WTC11 (cell line): ENCODE measurements around the gene IPO13. TPM values are rescaled to one million over a fixed set of nuclear protein-coding genes. Genes with fewer than 3 reads are reported as not detected.

ENCODE experiments used
- ATAC-seq: fragments of 200-7000 bp; cut with Tn5 transposase; 2 replicates; pipeline ENCODE4 v1.10.0; 2021; ENCODE audit warnings: mild to moderate bottlenecking, moderate library complexity
- CTCF ChIA-PET: fragments of 300-600 bp; sonication (Branson Sonifier 250); formaldehyde crosslinking; loops from one replicate; lab custom pipeline; 2021; ENCODE audit warnings: antibody characterized with exemption; lab: Charles Lee
- POLR2A ChIA-PET: fragments of 350-600 bp; sonication (Branson Sonifier 250); formaldehyde crosslinking; loops from one replicate; lab custom pipeline; 2021; ENCODE audit warnings: antibody characterized with exemption; lab: Charles Lee
- DNase-seq: peaks from one replicate; pipeline ENCODE4 v3.0.0; 2021; ENCODE audit warnings: low spot score
- H3K27ac Mint-ChIP-seq: 2 replicates; pipeline ENCODE4 v1.8.0; 2021; ENCODE audit warnings: mixed read lengths
- H3K27me3 Mint-ChIP-seq: 2 replicates; pipeline ENCODE4 v1.8.0; 2021; ENCODE audit warnings: low read depth, mild to moderate bottlenecking, moderate library complexity, mixed read lengths
- H3K36me3 Mint-ChIP-seq: 2 replicates; pipeline ENCODE4 v1.8.0; 2021; ENCODE audit warnings: mixed read lengths
- H3K4me1 Mint-ChIP-seq: 2 replicates; pipeline ENCODE4 v1.8.0; 2022; ENCODE audit warnings: mixed read lengths
- H3K4me3 Mint-ChIP-seq: 2 replicates; pipeline ENCODE4 v1.8.0; 2021; ENCODE audit warnings: mild to moderate bottlenecking, moderate library complexity, mixed read lengths
- H3K9me3 Mint-ChIP-seq: 2 replicates; pipeline ENCODE4 v1.8.0; 2021; ENCODE audit warnings: mixed read lengths
- ATF1 ChIP-seq: sonication (generic); formaldehyde crosslinking; IDR thresholded peaks from 2 replicates; pipeline ENCODE4 v1.8.1; 2023; ENCODE audit warnings: mild to moderate bottlenecking, moderate library complexity, missing genetic modification reagents
- ESRRA ChIP-seq: sonication (generic); formaldehyde crosslinking; IDR thresholded peaks from 2 replicates; pipeline ENCODE4 v1.8.1; 2022; ENCODE audit warnings: mild to moderate bottlenecking, missing genetic modification reagents, borderline replicate concordance
- FOXP1 ChIP-seq: sonication (generic); formaldehyde crosslinking; IDR thresholded peaks from 2 replicates; pipeline ENCODE4 v1.8.0; 2022; ENCODE audit warnings: missing genetic modification reagents, mild to moderate bottlenecking, moderate library complexity, borderline replicate concordance
- GTF2I ChIP-seq: fragments of 250-450 bp; sonication (Bioruptor Pico); conservative IDR thresholded peaks from 2 replicates; pipeline ENCODE4 v1.4.0; 2021; ENCODE audit warnings: mild to moderate bottlenecking
- IRF2 ChIP-seq: sonication (generic); formaldehyde crosslinking; IDR thresholded peaks from 2 replicates; pipeline ENCODE4 v1.8.0; 2022; ENCODE audit warnings: low read depth, missing genetic modification reagents, borderline replicate concordance
- MXD4 ChIP-seq: fragments of 250-450 bp; sonication (Bioruptor Pico); IDR thresholded peaks from 2 replicates; pipeline ENCODE4 v1.8.0; 2021; ENCODE audit warnings: mild to moderate bottlenecking, moderate library complexity, borderline replicate concordance
- OVOL2 ChIP-seq: fragments of 250-450 bp; sonication (Bioruptor Pico); IDR thresholded peaks from 2 replicates; pipeline ENCODE4 v1.9.0; 2021; ENCODE audit warnings: mild to moderate bottlenecking, borderline replicate concordance
- RELA ChIP-seq: sonication (generic); formaldehyde crosslinking; IDR thresholded peaks from 2 replicates; pipeline ENCODE4 v1.8.1; 2022; ENCODE audit warnings: missing genetic modification reagents, mild to moderate bottlenecking, borderline replicate concordance
- SMAD3 ChIP-seq: sonication (generic); formaldehyde crosslinking; IDR thresholded peaks from 2 replicates; pipeline ENCODE4 v1.8.0; 2022; ENCODE audit warnings: missing genetic modification reagents, mild to moderate bottlenecking, borderline replicate concordance
- ZBTB21 ChIP-seq: sonication (generic); formaldehyde crosslinking; IDR thresholded peaks from 2 replicates; pipeline ENCODE4 v1.8.1; 2023; ENCODE audit warnings: mild to moderate bottlenecking, missing genetic modification reagents, borderline replicate concordance
- ZNF121 ChIP-seq: sonication (generic); formaldehyde crosslinking; IDR thresholded peaks from 2 replicates; pipeline ENCODE4 v1.8.0; 2023; ENCODE audit warnings: missing genetic modification reagents
- ZNF219 ChIP-seq: sonication (generic); formaldehyde crosslinking; IDR thresholded peaks from 2 replicates; pipeline ENCODE4 v1.8.0; 2023; ENCODE audit warnings: missing genetic modification reagents, mild to moderate bottlenecking, borderline replicate concordance
- ZNF317 ChIP-seq: sonication (generic); formaldehyde crosslinking; IDR thresholded peaks from 2 replicates; pipeline ENCODE4 v1.8.1; 2023; ENCODE audit warnings: low read depth, mild to moderate bottlenecking, moderate library complexity, missing genetic modification reagents, borderline replicate concordance
- total RNA-seq: library from RNA; stranded (reverse); gene quantifications from 3 replicates; pipeline ENCODE4 v1.2.3, GENCODE V29; 2021
- TF ChIP-seq, protein P1 (sequence below): sonication (generic); formaldehyde crosslinking; IDR thresholded peaks from 2 replicates; pipeline ENCODE4 v1.8.1; 2023; ENCODE audit warnings: mild to moderate bottlenecking, missing genetic modification reagents, moderate library complexity
- TF ChIP-seq, protein P2 (sequence below): sonication (generic); formaldehyde crosslinking; IDR thresholded peaks from 2 replicates; pipeline ENCODE4 v1.8.0; 2022; ENCODE audit warnings: mild to moderate bottlenecking, missing genetic modification reagents
- TF ChIP-seq, protein P3 (sequence below): fragments of 250-450 bp; sonication (Bioruptor Pico); conservative IDR thresholded peaks from 2 replicates; pipeline ENCODE4 v1.9.0; 2021; ENCODE audit warnings: mild to moderate bottlenecking
- TF ChIP-seq, protein P4 (sequence below): sonication (generic); formaldehyde crosslinking; IDR thresholded peaks from 2 replicates; pipeline ENCODE4 v1.8.1; 2023; ENCODE audit warnings: mild to moderate bottlenecking, missing genetic modification reagents, borderline replicate concordance
- TF ChIP-seq, protein P5 (sequence below): fragments of 250-450 bp; sonication (Bioruptor Pico); IDR thresholded peaks from 2 replicates; pipeline ENCODE4 v2.1.2; 2022; ENCODE audit warnings: mild to moderate bottlenecking, moderate library complexity
- TF ChIP-seq, protein P6 (sequence below): sonication (generic); formaldehyde crosslinking; IDR thresholded peaks from 2 replicates; pipeline ENCODE4 v1.8.1; 2022; ENCODE audit warnings: low read depth, mild to moderate bottlenecking, moderate library complexity, missing genetic modification reagents, borderline replicate concordance
- TF ChIP-seq, protein P7 (sequence below): fragments of 250-450 bp; sonication (Bioruptor Pico); IDR thresholded peaks from 2 replicates; pipeline ENCODE4 v1.9.0; 2021; ENCODE audit warnings: mild to moderate bottlenecking

Gene IPO13
- total RNA-seq, 1 experiment from 2014 or later: 24.2 TPM

DNA sequence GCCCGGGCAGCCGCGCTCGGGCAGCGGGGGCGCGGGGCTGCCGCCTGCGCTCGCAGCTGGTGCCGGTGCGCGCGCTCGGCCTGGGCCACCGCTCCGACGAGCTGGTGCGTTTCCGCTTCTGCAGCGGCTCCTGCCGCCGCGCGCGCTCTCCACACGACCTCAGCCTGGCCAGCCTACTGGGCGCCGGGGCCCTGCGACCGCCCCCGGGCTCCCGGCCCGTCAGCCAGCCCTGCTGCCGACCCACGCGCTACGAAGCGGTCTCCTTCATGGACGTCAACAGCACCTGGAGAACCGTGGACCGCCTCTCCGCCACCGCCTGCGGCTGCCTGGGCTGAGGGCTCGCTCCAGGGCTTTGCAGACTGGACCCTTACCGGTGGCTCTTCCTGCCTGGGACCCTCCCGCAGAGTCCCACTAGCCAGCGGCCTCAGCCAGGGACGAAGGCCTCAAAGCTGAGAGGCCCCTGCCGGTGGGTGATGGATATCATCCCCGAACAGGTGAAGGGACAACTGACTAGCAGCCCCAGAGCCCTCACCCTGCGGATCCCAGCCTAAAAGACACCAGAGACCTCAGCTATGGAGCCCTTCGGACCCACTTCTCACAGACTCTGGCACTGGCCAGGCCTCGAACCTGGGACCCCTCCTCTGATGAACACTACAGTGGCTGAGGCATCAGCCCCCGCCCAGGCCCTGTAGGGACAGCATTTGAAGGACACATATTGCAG, 10.2 kb upstream of the IPO13 start (continued):
- TF ChIP-seq, protein P1, sequence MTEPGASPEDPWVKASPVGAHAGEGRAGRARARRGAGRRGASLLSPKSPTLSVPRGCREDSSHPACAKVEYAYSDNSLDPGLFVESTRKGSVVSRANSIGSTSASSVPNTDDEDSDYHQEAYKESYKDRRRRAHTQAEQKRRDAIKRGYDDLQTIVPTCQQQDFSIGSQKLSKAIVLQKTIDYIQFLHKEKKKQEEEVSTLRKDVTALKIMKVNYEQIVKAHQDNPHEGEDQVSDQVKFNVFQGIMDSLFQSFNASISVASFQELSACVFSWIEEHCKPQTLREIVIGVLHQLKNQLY: no peak
- TF ChIP-seq, protein P2, sequence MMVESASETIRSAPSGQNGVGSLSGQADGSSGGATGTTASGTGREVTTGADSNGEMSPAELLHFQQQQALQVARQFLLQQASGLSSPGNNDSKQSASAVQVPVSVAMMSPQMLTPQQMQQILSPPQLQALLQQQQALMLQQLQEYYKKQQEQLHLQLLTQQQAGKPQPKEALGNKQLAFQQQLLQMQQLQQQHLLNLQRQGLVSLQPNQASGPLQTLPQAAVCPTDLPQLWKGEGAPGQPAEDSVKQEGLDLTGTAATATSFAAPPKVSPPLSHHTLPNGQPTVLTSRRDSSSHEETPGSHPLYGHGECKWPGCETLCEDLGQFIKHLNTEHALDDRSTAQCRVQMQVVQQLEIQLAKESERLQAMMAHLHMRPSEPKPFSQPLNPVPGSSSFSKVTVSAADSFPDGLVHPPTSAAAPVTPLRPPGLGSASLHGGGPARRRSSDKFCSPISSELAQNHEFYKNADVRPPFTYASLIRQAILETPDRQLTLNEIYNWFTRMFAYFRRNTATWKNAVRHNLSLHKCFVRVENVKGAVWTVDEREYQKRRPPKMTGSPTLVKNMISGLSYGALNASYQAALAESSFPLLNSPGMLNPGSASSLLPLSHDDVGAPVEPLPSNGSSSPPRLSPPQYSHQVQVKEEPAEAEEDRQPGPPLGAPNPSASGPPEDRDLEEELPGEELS (CRISPR knock-in tag): no peak
- no peak for TF ChIP-seq ZNF121 (CRISPR knock-in tag)
- TF ChIP-seq SMAD3 (CRISPR knock-in tag): no peak
- no peak for TF ChIP-seq IRF2
- no peak for TF ChIP-seq MXD4 (CRISPR knock-in tag)
- TF ChIP-seq GTF2I (CRISPR knock-in tag): no peak
- TF ChIP-seq FOXP1: no peak
- TF ChIP-seq ZNF317 (CRISPR knock-in tag): no peak
- no peak for TF ChIP-seq ESRRA (CRISPR knock-in tag)

DNA sequence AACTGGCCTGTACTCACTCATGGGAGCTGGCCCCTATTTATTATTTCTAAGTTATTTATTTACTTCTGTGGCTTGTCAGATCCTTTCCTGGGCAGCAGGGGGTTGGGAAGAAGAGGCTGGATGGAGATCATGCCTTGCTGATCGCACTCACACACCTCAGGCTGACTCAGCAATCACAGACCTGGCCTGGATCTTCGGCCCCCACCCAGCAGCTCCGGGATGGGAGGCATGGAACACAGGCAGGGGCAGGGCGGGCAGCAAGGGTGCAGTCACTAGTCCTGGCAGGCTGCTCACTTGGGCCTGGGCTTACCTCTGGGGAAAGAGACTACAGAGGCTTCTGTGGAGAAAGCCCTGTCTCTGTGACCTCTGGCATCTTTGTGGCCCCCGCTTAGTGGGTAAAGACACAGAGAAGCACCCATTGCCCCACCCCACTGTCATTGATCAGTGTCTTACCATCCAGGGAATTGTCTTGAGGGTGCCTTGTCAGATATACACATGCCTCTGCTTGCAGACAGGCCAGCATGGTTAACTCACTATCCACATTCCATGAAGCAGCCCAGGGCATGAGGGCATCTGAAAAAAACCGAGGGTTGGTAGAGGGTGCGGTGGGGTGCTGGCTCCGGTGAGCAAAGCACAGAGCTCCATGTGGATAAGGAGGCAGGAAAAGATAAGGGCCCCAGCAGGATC, 9.4 kb upstream of the IPO13 start:
- ChIA-PET POLR2A (interaction anchor here (0.9 to 1.5 kb wide), 2 partner anchors 25 to 287 kb away, joined by 3 to 4 read pairs; partner anchors contain the start of gene KDM4A), CTCF (interaction anchor here (0.9 to 11.9 kb wide), 10 partner anchors 10 to 232 kb away, joined by 3 to 992 read pairs (median 8); partner anchors contain the start of genes ATP6V0B, IPO13 and ST3GAL3)
- peaks cover 57% of the 10 kb centered on the region for H3K4me1 Mint-ChIP-seq
- no peak overlapping the region for H3K27ac Mint-ChIP-seq
- peak overlapping the region; percentile 78 for H3K4me3 Mint-ChIP-seq
- DNase-seq: no peak
- peaks cover 8% of the 10 kb centered on the region for H3K27me3 Mint-ChIP-seq
- ATAC-seq: no peak
- no peaks in the 10 kb centered on the region for H3K9me3 Mint-ChIP-seq
- H3K36me3 Mint-ChIP-seq: no peaks in the 10 kb centered on the region
- TF ChIP-seq ZBTB21 (CRISPR knock-in tag) (no peak), RELA (no peak), ZNF219 (no peak), ATF1 (CRISPR knock-in tag) (no peak), OVOL2 (no peak)
- TF ChIP-seq, protein P3, sequence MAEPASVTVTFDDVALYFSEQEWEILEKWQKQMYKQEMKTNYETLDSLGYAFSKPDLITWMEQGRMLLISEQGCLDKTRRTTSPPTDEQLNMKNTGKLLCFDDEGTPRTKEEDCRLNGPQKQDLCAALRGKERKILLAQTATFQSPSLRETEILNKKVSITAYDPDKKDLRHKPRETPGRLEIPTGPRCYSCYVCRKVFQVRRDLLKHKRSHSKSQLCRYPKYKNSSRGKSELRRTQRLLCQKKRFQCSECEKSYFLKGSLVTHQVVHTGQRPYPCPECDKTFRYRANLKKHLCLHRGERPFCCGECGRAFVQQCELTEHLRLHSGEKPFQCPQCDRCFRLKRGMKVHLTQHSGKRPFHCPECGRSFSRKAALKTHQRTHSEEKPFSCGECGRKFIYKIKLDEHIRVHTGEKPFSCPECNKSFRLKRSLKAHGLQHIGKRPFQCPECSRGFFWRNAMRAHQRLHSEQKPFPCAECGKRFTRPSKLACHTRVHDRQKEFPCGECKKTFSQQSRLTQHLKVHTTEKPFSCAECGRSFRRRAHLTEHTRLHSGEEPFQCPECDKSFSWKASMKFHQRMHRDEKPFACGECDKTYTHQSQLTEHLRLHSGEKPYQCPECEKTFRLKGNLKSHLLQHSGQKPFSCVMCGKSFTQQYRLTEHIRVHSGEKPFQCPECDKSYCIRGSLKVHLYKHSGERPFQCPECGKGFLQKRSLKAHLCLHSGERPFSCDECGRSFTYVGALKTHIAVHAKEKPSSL (CRISPR knock-in tag): no peak
- TF ChIP-seq, protein P4, sequence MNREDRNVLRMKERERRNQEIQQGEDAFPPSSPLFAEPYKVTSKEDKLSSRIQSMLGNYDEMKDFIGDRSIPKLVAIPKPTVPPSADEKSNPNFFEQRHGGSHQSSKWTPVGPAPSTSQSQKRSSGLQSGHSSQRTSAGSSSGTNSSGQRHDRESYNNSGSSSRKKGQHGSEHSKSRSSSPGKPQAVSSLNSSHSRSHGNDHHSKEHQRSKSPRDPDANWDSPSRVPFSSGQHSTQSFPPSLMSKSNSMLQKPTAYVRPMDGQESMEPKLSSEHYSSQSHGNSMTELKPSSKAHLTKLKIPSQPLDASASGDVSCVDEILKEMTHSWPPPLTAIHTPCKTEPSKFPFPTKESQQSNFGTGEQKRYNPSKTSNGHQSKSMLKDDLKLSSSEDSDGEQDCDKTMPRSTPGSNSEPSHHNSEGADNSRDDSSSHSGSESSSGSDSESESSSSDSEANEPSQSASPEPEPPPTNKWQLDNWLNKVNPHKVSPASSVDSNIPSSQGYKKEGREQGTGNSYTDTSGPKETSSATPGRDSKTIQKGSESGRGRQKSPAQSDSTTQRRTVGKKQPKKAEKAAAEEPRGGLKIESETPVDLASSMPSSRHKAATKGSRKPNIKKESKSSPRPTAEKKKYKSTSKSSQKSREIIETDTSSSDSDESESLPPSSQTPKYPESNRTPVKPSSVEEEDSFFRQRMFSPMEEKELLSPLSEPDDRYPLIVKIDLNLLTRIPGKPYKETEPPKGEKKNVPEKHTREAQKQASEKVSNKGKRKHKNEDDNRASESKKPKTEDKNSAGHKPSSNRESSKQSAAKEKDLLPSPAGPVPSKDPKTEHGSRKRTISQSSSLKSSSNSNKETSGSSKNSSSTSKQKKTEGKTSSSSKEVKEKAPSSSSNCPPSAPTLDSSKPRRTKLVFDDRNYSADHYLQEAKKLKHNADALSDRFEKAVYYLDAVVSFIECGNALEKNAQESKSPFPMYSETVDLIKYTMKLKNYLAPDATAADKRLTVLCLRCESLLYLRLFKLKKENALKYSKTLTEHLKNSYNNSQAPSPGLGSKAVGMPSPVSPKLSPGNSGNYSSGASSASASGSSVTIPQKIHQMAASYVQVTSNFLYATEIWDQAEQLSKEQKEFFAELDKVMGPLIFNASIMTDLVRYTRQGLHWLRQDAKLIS (CRISPR knock-in tag): no peak
- TF ChIP-seq, protein P5, sequence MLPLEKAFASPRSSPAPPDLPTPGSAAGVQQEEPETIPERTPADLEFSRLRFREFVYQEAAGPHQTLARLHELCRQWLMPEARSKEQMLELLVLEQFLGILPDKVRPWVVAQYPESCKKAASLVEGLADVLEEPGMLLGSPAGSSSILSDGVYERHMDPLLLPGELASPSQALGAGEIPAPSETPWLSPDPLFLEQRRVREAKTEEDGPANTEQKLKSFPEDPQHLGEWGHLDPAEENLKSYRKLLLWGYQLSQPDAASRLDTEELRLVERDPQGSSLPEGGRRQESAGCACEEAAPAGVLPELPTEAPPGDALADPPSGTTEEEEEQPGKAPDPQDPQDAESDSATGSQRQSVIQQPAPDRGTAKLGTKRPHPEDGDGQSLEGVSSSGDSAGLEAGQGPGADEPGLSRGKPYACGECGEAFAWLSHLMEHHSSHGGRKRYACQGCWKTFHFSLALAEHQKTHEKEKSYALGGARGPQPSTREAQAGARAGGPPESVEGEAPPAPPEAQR (CRISPR knock-in tag): no peak
- TF ChIP-seq, protein P6, sequence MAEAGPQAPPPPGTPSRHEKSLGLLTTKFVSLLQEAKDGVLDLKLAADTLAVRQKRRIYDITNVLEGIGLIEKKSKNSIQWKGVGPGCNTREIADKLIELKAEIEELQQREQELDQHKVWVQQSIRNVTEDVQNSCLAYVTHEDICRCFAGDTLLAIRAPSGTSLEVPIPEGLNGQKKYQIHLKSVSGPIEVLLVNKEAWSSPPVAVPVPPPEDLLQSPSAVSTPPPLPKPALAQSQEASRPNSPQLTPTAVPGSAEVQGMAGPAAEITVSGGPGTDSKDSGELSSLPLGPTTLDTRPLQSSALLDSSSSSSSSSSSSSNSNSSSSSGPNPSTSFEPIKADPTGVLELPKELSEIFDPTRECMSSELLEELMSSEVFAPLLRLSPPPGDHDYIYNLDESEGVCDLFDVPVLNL (CRISPR knock-in tag): no peak
- TF ChIP-seq, protein P7, sequence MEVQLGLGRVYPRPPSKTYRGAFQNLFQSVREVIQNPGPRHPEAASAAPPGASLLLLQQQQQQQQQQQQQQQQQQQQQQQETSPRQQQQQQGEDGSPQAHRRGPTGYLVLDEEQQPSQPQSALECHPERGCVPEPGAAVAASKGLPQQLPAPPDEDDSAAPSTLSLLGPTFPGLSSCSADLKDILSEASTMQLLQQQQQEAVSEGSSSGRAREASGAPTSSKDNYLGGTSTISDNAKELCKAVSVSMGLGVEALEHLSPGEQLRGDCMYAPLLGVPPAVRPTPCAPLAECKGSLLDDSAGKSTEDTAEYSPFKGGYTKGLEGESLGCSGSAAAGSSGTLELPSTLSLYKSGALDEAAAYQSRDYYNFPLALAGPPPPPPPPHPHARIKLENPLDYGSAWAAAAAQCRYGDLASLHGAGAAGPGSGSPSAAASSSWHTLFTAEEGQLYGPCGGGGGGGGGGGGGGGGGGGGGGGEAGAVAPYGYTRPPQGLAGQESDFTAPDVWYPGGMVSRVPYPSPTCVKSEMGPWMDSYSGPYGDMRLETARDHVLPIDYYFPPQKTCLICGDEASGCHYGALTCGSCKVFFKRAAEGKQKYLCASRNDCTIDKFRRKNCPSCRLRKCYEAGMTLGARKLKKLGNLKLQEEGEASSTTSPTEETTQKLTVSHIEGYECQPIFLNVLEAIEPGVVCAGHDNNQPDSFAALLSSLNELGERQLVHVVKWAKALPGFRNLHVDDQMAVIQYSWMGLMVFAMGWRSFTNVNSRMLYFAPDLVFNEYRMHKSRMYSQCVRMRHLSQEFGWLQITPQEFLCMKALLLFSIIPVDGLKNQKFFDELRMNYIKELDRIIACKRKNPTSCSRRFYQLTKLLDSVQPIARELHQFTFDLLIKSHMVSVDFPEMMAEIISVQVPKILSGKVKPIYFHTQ (CRISPR knock-in tag): no peak
